ENCODE measurements around the gene PFDN4. TPM values are rescaled to one million over a fixed set of nuclear protein-coding genes. Genes with fewer than 3 reads are reported as not detected.

PFDN4 gene
- total RNA-seq, 1 donor from 2014 or later = 45.7 TPM

GRCh38 chr20:54170026-54170471, 37.8 kb upstream of the PFDN4 start:
- no peak overlapping the region for H3K4me3 ChIP-seq
- no peaks in the 10 kb centered on the region for H3K9me3 ChIP-seq
- peaks cover 26% of the 10 kb centered on the region for H3K4me1 ChIP-seq
- no peaks in the 10 kb centered on the region for H3K36me3 ChIP-seq
- H3K27me3 ChIP-seq = no peaks in the 10 kb centered on the region
- intact Hi-C loops (cut with DNase I) = no loop called here
- H3K27ac ChIP-seq = no peak overlapping the region
- no peak for TF ChIP-seq POLR2AphosphoS5 (IDR thresholded peaks at IDR 0.05; ENCODE audit: insufficient read depth in 1 of 2, low read depth in 1 of 2)
- TF ChIP-seq POLR2A (IDR thresholded peaks at IDR 0.05) = no peak
- no peak for DNase-seq (ENCODE audit: extremely low spot score in 2 of 2)

- intact Hi-C loops (cut with DNase I) = no loop called here
- DNase-seq (ENCODE audit: extremely low spot score in 2 of 2) = no peak
- no peaks in the 10 kb centered on the region for H3K9me3 ChIP-seq
- no peak overlapping the region for H3K4me3 ChIP-seq
- H3K27ac ChIP-seq = no peak overlapping the region
- no peaks in the 10 kb centered on the region for H3K27me3 ChIP-seq
- H3K4me1 ChIP-seq = peaks cover 26% of the 10 kb centered on the region
- no peaks in the 10 kb centered on the region for H3K36me3 ChIP-seq
- no peak for TF ChIP-seq POLR2AphosphoS5 (IDR thresholded peaks at IDR 0.05; ENCODE audit: insufficient read depth in 1 of 2, low read depth in 1 of 2)
- no peak for TF ChIP-seq CTCF (IDR thresholded peaks at IDR 0.05)
- no peak for TF ChIP-seq POLR2A (IDR thresholded peaks at IDR 0.05)
Observed at GRCh38 chr20:54170963-54171362, 36.9 kb upstream of the PFDN4 start.

- DNase-seq (ENCODE audit: extremely low spot score in 2 of 2) = no peak
- Histone ChIP-seq H3K4me3 (peak overlapping the region; percentile 22 to 33), H3K4me1 (peaks cover 26% of the 10 kb centered on the region), H3K36me3 (no peaks in the 10 kb centered on the region), H3K27ac (no peak overlapping the region), H3K27me3 (no peaks in the 10 kb centered on the region), H3K9me3 (no peaks in the 10 kb centered on the region)
- intact Hi-C loops (cut with DNase I) = no loop called here
- TF ChIP-seq POLR2A (IDR thresholded peaks at IDR 0.05) (no peak), POLR2AphosphoS5 (IDR thresholded peaks at IDR 0.05; ENCODE audit: insufficient read depth in 1 of 2, low read depth in 1 of 2) (no peak), CTCF (IDR thresholded peaks at IDR 0.05) (no peak)
Observed at GRCh38 chr20:54172532-54172855, 35.4 kb upstream of the PFDN4 start.

- Histone ChIP-seq H3K36me3 (no peaks in the 10 kb centered on the region), H3K27ac (no peak overlapping the region), H3K27me3 (no peaks in the 10 kb centered on the region), H3K9me3 (no peaks in the 10 kb centered on the region), H3K4me3 (peak overlapping the region; percentile 22 to 33), H3K4me1 (peaks cover 26% of the 10 kb centered on the region)
- TF ChIP-seq POLR2AphosphoS5 (IDR thresholded peaks at IDR 0.05; ENCODE audit: insufficient read depth in 1 of 2, low read depth in 1 of 2) = no peak
- no peak for TF ChIP-seq CTCF (IDR thresholded peaks at IDR 0.05)
- no peak for TF ChIP-seq POLR2A (IDR thresholded peaks at IDR 0.05)
- intact Hi-C loops (cut with DNase I) = no loop called here
- no peak for DNase-seq (ENCODE audit: extremely low spot score in 2 of 2)
Observed at GRCh38 chr20:54172856-54173652, 34.8 kb upstream of the PFDN4 start.

GRCh38 chr20:54173653-54174456, 34.0 kb upstream of the PFDN4 start, which contains the start of gene CYP24A1:
TSS of gene CYP24A1 (minus strand) at chr20:54173986. CDS start at chr20:54173579, 407 bp downstream.
- no peaks in the 10 kb centered on the region for H3K9me3 ChIP-seq
- TF ChIP-seq POLR2AphosphoS5 (IDR thresholded peaks at IDR 0.05; ENCODE audit: insufficient read depth in 1 of 2, low read depth in 1 of 2) (peak in 1 of 2 donors; percentile 30), POLR2A (IDR thresholded peaks at IDR 0.05) (no peak), CTCF (IDR thresholded peaks at IDR 0.05) (no peak)
- peak within 1 kb of the TSS; percentile 22 to 33 for H3K4me3 ChIP-seq
- H3K36me3 ChIP-seq = no peaks in the 10 kb centered on the region
- intact Hi-C loops (cut with DNase I) = no loop called here
- H3K27ac ChIP-seq = no peak within 1 kb of the TSS
- no peaks in the 10 kb centered on the region for H3K27me3 ChIP-seq
- peaks cover 26% of the 10 kb centered on the region for H3K4me1 ChIP-seq
- DNase-seq (ENCODE audit: extremely low spot score in 2 of 2) = no peak
